WTC11 (cell line): Measurements from ENCODE around the gene NUMA1. TPM values are rescaled to one million over a fixed set of nuclear protein-coding genes. Genes with fewer than 3 reads are reported as not detected.

Experiments used
- ATAC-seq: fragments of 200-7000 bp; cut with Tn5 transposase; 2 replicates; pipeline ENCODE4 v1.10.0; 2021; ENCODE audit warnings: mild to moderate bottlenecking, moderate library complexity
- CTCF ChIA-PET: fragments of 300-600 bp; sonication (Branson Sonifier 250); formaldehyde crosslinking; loops from one replicate; lab custom pipeline; 2021; ENCODE audit warnings: antibody characterized with exemption; lab: Charles Lee
- POLR2A ChIA-PET: fragments of 350-600 bp; sonication (Branson Sonifier 250); formaldehyde crosslinking; loops from one replicate; lab custom pipeline; 2021; ENCODE audit warnings: antibody characterized with exemption; lab: Charles Lee
- DNase-seq: peaks from one replicate; pipeline ENCODE4 v3.0.0; 2021; ENCODE audit warnings: low spot score
- H3K27ac Mint-ChIP-seq: 2 replicates; pipeline ENCODE4 v1.8.0; 2021; ENCODE audit warnings: mixed read lengths
- H3K27me3 Mint-ChIP-seq: 2 replicates; pipeline ENCODE4 v1.8.0; 2021; ENCODE audit warnings: low read depth, mild to moderate bottlenecking, moderate library complexity, mixed read lengths
- H3K36me3 Mint-ChIP-seq: 2 replicates; pipeline ENCODE4 v1.8.0; 2021; ENCODE audit warnings: mixed read lengths
- H3K4me1 Mint-ChIP-seq: 2 replicates; pipeline ENCODE4 v1.8.0; 2022; ENCODE audit warnings: mixed read lengths
- H3K4me3 Mint-ChIP-seq: 2 replicates; pipeline ENCODE4 v1.8.0; 2021; ENCODE audit warnings: mild to moderate bottlenecking, moderate library complexity, mixed read lengths
- H3K9me3 Mint-ChIP-seq: 2 replicates; pipeline ENCODE4 v1.8.0; 2021; ENCODE audit warnings: mixed read lengths
- ATF6 ChIP-seq: sonication (generic); formaldehyde crosslinking; IDR thresholded peaks from 2 replicates; pipeline ENCODE4 v1.8.1; 2023; ENCODE audit warnings: mild to moderate bottlenecking, missing genetic modification reagents
- CDX4 ChIP-seq: fragments of 250-450 bp; sonication (Bioruptor Pico); IDR thresholded peaks from 2 replicates; pipeline ENCODE4 v1.9.0; 2021; ENCODE audit warnings: moderate library complexity, mild to moderate bottlenecking, inconsistent platforms, borderline replicate concordance
- EMX1 ChIP-seq: fragments of 250-450 bp; sonication (Bioruptor Pico); IDR thresholded peaks from 2 replicates; pipeline ENCODE4 v1.8.0; 2021; ENCODE audit warnings: mild to moderate bottlenecking
- FOXP4 ChIP-seq: sonication (generic); formaldehyde crosslinking; IDR thresholded peaks from 2 replicates; pipeline ENCODE4 v1.8.0; 2022; ENCODE audit warnings: mild to moderate bottlenecking, missing genetic modification reagents
- HMGXB4 ChIP-seq: sonication (generic); formaldehyde crosslinking; IDR thresholded peaks from 2 replicates; pipeline ENCODE4 v1.8.1; 2023; ENCODE audit warnings: mild to moderate bottlenecking, moderate library complexity, missing genetic modification reagents
- NFATC4 ChIP-seq: fragments of 250-450 bp; sonication (Bioruptor Pico); IDR thresholded peaks from 2 replicates; pipeline ENCODE4 v1.9.0; 2021; ENCODE audit warnings: mild to moderate bottlenecking
- NFE2L1 ChIP-seq: sonication (generic); formaldehyde crosslinking; IDR thresholded peaks from 2 replicates; pipeline ENCODE4 v1.8.1; 2023; ENCODE audit warnings: missing genetic modification reagents
- SOX15 ChIP-seq: fragments of 250-450 bp; sonication (Bioruptor Pico); IDR thresholded peaks from 2 replicates; pipeline ENCODE4 v1.9.0; 2021; ENCODE audit warnings: mild to moderate bottlenecking
- TP53 ChIP-seq: sonication (generic); formaldehyde crosslinking; IDR thresholded peaks from 2 replicates; pipeline ENCODE4 v1.8.1; 2023; ENCODE audit warnings: mild to moderate bottlenecking, missing genetic modification reagents
- USF1 ChIP-seq: sonication (generic); formaldehyde crosslinking; IDR thresholded peaks from 2 replicates; pipeline ENCODE4 v1.8.0; 2022; ENCODE audit warnings: mild to moderate bottlenecking, missing genetic modification reagents
- ZBTB43 ChIP-seq: sonication (generic); formaldehyde crosslinking; IDR thresholded peaks from 2 replicates; pipeline ENCODE4 v1.8.1; 2023; ENCODE audit warnings: mild to moderate bottlenecking, missing genetic modification reagents
- ZNF219 ChIP-seq: sonication (generic); formaldehyde crosslinking; IDR thresholded peaks from 2 replicates; pipeline ENCODE4 v1.8.0; 2023; ENCODE audit warnings: missing genetic modification reagents, mild to moderate bottlenecking, borderline replicate concordance
- ZNF281 ChIP-seq: sonication (generic); formaldehyde crosslinking; IDR thresholded peaks from 2 replicates; pipeline ENCODE4 v1.8.0; 2023; ENCODE audit warnings: mild to moderate bottlenecking, missing genetic modification reagents
- ZNF425 ChIP-seq: fragments of 250-450 bp; sonication (Bioruptor Pico); conservative IDR thresholded peaks from 2 replicates; pipeline ENCODE4 v1.9.0; 2021; ENCODE audit warnings: mild to moderate bottlenecking
- total RNA-seq: library from RNA; stranded (reverse); gene quantifications from 3 replicates; pipeline ENCODE4 v1.2.3, GENCODE V29; 2021

Gene NUMA1
- total RNA-seq, 1 experiment from 2014 or later, result 147 TPM

- POLR2A ChIA-PET, result no interaction called here
- no peak for DNase-seq
- Mint-ChIP-seq H3K9me3 (no peaks in the 10 kb centered on the region), H3K4me1 (no peaks in the 10 kb centered on the region; the same call in 1 of the 2 replicates), H3K27ac (peak overlapping the region; percentile 51), H3K36me3 (peaks cover 8% of the 10 kb centered on the region; the same call in 1 of the 2 replicates), H3K4me3 (no peak overlapping the region), H3K27me3 (no peaks in the 10 kb centered on the region)
- CTCF ChIA-PET, result interaction anchor here (1.5 kb wide), 2 partner anchors 36 to 37 kb away, joined by 3 to 8 read pairs; no protein-coding TSS in a partner anchor
- TF ChIP-seq SOX15 (CRISPR knock-in tag) (no peak), ZBTB43 (CRISPR knock-in tag) (no peak), EMX1 (CRISPR knock-in tag) (no peak), USF1 (CRISPR knock-in tag) (no peak), TP53 (no peak), ZNF281 (no peak), HMGXB4 (no peak), FOXP4 (CRISPR knock-in tag) (no peak), CDX4 (no peak), ZNF219 (no peak), ZNF425 (CRISPR knock-in tag) (no peak), NFE2L1 (no peak), ATF6 (CRISPR knock-in tag) (no peak), NFATC4 (CRISPR knock-in tag) (no peak)
- no peak for ATAC-seq
Observed at GRCh38 chr11:72061739-72062396, 18.5 kb downstream of the NUMA1 start.
